ENCODE measurements around the gene GPR17.

GPR17 gene

GRCh38 chr2:127633556-127634065, 12.3 kb upstream of the GPR17 start:
- Histone ChIP-seq H3K36me3 (ENCODE audit: control insufficient read depth, low read depth, low read length) (no peaks in the 10 kb centered on the region), H3K9ac (ENCODE audit: low read length) (no peak overlapping the region), H3K9me3 (ENCODE audit: control insufficient read depth, low read depth, low read length) (no peaks in the 10 kb centered on the region), H3K4me1 (ENCODE audit: control insufficient read depth, low read depth, low read length) (peaks cover 5% of the 10 kb centered on the region), H3K27me3 (ENCODE audit: control insufficient read depth, insufficient read depth, low read length) (no peaks in the 10 kb centered on the region), H3K27ac (ENCODE audit: low read length) (no peak overlapping the region), H3K4me3 (ENCODE audit: low read length) (no peak overlapping the region)

- Histone ChIP-seq H3K36me3 (ENCODE audit: control insufficient read depth, low read depth, low read length) (no peaks in the 10 kb centered on the region), H3K4me3 (ENCODE audit: low read length) (no peak overlapping the region), H3K27ac (ENCODE audit: low read length) (no peak overlapping the region), H3K9ac (ENCODE audit: low read length) (no peak overlapping the region), H3K27me3 (ENCODE audit: control insufficient read depth, insufficient read depth, low read length) (no peaks in the 10 kb centered on the region), H3K4me1 (ENCODE audit: control insufficient read depth, low read depth, low read length) (peaks cover 5% of the 10 kb centered on the region), H3K9me3 (ENCODE audit: control insufficient read depth, low read depth, low read length) (no peaks in the 10 kb centered on the region)
These were observed 11.8 kb upstream of the GPR17 start for GRCh38 chr2:127634066-127634617.

- Histone ChIP-seq H3K4me1 (ENCODE audit: control insufficient read depth, low read depth, low read length) (peaks cover 5% of the 10 kb centered on the region), H3K9ac (ENCODE audit: low read length) (no peak overlapping the region), H3K27me3 (ENCODE audit: control insufficient read depth, insufficient read depth, low read length) (no peaks in the 10 kb centered on the region), H3K4me3 (ENCODE audit: low read length) (no peak overlapping the region), H3K36me3 (ENCODE audit: control insufficient read depth, low read depth, low read length) (no peaks in the 10 kb centered on the region), H3K27ac (ENCODE audit: low read length) (no peak overlapping the region), H3K9me3 (ENCODE audit: control insufficient read depth, low read depth, low read length) (no peaks in the 10 kb centered on the region)
These were observed 11.2 kb upstream of the GPR17 start for GRCh38 chr2:127634626-127635379.

GRCh38 chr2:127635380-127636237, 10.3 kb upstream of the GPR17 start:
- H3K9ac ChIP-seq (ENCODE audit: low read length), result no peak overlapping the region
- H3K4me1 ChIP-seq (ENCODE audit: control insufficient read depth, low read depth, low read length), result peaks cover 5% of the 10 kb centered on the region
- H3K27ac ChIP-seq (ENCODE audit: low read length), result no peak overlapping the region
- H3K27me3 ChIP-seq (ENCODE audit: control insufficient read depth, insufficient read depth, low read length), result no peaks in the 10 kb centered on the region
- no peaks in the 10 kb centered on the region for H3K9me3 ChIP-seq (ENCODE audit: control insufficient read depth, low read depth, low read length)
- H3K36me3 ChIP-seq (ENCODE audit: control insufficient read depth, low read depth, low read length), result no peaks in the 10 kb centered on the region
- no peak overlapping the region for H3K4me3 ChIP-seq (ENCODE audit: low read length)

- Histone ChIP-seq H3K4me3 (ENCODE audit: low read length) (no peak overlapping the region), H3K36me3 (ENCODE audit: control insufficient read depth, low read depth, low read length) (no peaks in the 10 kb centered on the region), H3K9me3 (ENCODE audit: control insufficient read depth, low read depth, low read length) (no peaks in the 10 kb centered on the region), H3K27me3 (ENCODE audit: control insufficient read depth, insufficient read depth, low read length) (no peaks in the 10 kb centered on the region), H3K4me1 (ENCODE audit: control insufficient read depth, low read depth, low read length) (peaks cover 5% of the 10 kb centered on the region), H3K27ac (ENCODE audit: low read length) (no peak overlapping the region), H3K9ac (ENCODE audit: low read length) (no peak overlapping the region)
These were observed 9.4 kb upstream of the GPR17 start for GRCh38 chr2:127636248-127637235.

- Histone ChIP-seq H3K27me3 (ENCODE audit: control insufficient read depth, insufficient read depth, low read length) (no peaks in the 10 kb centered on the region), H3K4me1 (ENCODE audit: control insufficient read depth, low read depth, low read length) (peaks cover 5% of the 10 kb centered on the region), H3K4me3 (ENCODE audit: low read length) (no peak overlapping the region), H3K9ac (ENCODE audit: low read length) (no peak overlapping the region), H3K36me3 (ENCODE audit: control insufficient read depth, low read depth, low read length) (no peaks in the 10 kb centered on the region), H3K27ac (ENCODE audit: low read length) (no peak overlapping the region), H3K9me3 (ENCODE audit: control insufficient read depth, low read depth, low read length) (no peaks in the 10 kb centered on the region)
These were observed 8.7 kb upstream of the GPR17 start for GRCh38 chr2:127637236-127637630.

- Histone ChIP-seq H3K27ac (ENCODE audit: low read length) (no peak overlapping the region), H3K4me1 (ENCODE audit: control insufficient read depth, low read depth, low read length) (peaks cover 5% of the 10 kb centered on the region), H3K27me3 (ENCODE audit: control insufficient read depth, insufficient read depth, low read length) (no peaks in the 10 kb centered on the region), H3K4me3 (ENCODE audit: low read length) (peak overlapping the region; percentile 14), H3K36me3 (ENCODE audit: control insufficient read depth, low read depth, low read length) (no peaks in the 10 kb centered on the region), H3K9me3 (ENCODE audit: control insufficient read depth, low read depth, low read length) (no peaks in the 10 kb centered on the region), H3K9ac (ENCODE audit: low read length) (no peak overlapping the region)
These were observed 8.2 kb upstream of the GPR17 start for GRCh38 chr2:127637725-127638252.

GRCh38 chr2:127638361-127639110, 7.4 kb upstream of the GPR17 start:
- Histone ChIP-seq H3K9me3 (ENCODE audit: control insufficient read depth, low read depth, low read length) (no peaks in the 10 kb centered on the region), H3K27ac (ENCODE audit: low read length) (no peak overlapping the region), H3K27me3 (ENCODE audit: control insufficient read depth, insufficient read depth, low read length) (no peaks in the 10 kb centered on the region), H3K36me3 (ENCODE audit: control insufficient read depth, low read depth, low read length) (no peaks in the 10 kb centered on the region), H3K9ac (ENCODE audit: low read length) (no peak overlapping the region), H3K4me1 (ENCODE audit: control insufficient read depth, low read depth, low read length) (peaks cover 5% of the 10 kb centered on the region), H3K4me3 (ENCODE audit: low read length) (peak overlapping the region; percentile 14)

- H3K27ac ChIP-seq (ENCODE audit: low read length), result no peak overlapping the region
- H3K4me1 ChIP-seq (ENCODE audit: control insufficient read depth, low read depth, low read length), result peaks cover 5% of the 10 kb centered on the region
- no peak overlapping the region for H3K9ac ChIP-seq (ENCODE audit: low read length)
These were observed 6.9 kb upstream of the GPR17 start for GRCh38 chr2:127639111-127639474.

More at GRCh38 chr2:127639111-127639474, 6.9 kb upstream of the GPR17 start:
- H3K4me3 ChIP-seq (ENCODE audit: low read length), result no peak overlapping the region
- no peaks in the 10 kb centered on the region for H3K9me3 ChIP-seq (ENCODE audit: control insufficient read depth, low read depth, low read length)
- H3K36me3 ChIP-seq (ENCODE audit: control insufficient read depth, low read depth, low read length), result no peaks in the 10 kb centered on the region
- no peaks in the 10 kb centered on the region for H3K27me3 ChIP-seq (ENCODE audit: control insufficient read depth, insufficient read depth, low read length)
